GM21786 (cell line): ENCODE measurements around the gene LY6G6C.
"Not testable (repeated sequence)": the region's sequence is repeated elsewhere in the genome, so short reads cannot be mapped to it uniquely, and the experiment has no call there.

ENCODE experiments used
- ATAC-seq: cut with Tn5 transposase; IDR thresholded peaks from one replicate; pipeline ENCODE4 v1.9.1; 2021; ENCODE audit not compliant: unreplicated experiment

Gene LY6G6C

DNA sequence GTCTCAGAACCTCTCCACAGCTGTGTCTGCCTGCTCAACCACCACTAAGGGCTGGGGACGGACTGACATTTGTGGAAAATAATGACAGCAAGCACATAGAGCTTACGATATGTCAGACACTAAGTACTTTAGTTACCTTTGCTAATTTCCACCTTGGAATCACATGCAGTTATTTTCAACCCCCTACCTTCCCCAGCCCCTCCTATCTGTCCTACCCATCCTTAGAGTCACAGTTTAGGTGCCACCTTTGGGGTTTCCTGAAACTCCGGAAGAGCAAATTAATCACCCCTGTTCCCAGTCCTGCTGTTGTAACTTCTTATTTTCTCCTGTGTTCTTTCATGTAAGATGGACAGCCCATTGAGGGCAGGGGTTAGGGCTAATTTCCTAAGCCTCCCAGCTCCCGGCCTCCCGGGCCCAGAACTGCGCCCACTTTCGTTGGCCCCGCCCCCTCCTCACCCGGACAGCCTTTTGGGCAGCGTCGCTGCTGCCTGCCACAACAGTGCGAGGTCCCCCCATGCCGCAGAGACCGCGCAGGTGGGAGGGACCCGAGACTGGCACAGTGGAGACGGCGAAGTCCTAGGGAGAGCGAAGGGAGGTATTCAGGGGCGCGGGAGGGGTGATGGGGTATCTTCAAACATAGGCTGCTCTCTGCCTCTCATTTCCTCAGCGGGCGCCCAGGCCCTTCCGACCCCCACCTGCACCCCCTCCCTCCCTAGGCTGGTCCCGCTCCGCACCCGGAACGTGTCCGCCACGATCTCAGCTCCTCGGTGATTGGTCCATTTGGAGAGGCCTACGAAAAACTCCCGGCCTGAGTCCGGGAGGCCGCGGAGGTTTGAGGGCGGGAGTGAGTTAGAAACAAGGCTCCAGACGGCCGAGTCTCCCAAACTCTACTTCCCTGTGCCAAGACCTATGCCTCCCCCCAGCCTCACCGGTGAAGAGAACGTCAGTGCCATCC, 6.4 kb upstream of the LY6G6C start:
- ATAC-seq: no peak

DNA sequence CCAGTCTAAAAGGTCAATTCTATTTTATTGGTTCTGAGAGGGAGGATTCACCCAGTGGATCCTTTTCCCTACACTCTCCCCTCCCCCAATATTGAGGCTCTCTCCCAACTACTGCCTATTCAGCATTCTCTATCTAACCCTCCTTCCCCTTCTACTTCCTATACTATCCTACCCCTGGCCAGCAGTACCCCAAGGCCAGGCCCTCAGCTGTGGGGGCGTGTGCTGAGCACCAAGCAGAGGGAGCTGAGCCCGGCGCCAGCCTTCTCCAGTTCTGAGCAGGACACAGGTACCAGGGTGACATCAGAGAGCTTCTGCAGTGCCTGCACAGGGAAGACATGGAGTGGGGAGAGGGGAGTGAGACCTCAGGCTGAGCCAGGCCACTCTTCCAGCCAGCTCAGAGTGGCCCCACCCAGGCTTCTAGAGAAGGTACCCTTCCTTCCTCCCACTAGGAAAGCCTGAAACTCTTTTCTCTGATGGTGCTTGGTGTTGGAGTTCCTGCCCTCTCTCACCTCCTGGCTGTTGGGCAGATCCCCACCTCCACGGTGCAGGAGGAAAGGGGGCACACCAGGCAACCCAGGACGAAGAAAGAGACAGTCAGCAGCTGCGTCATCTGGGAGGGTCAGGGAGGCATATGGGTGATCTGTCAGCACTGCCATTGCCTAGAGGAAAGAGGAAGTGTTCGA, 5.6 kb upstream of the LY6G6C start:
- ATAC-seq: peak; percentile 54

DNA sequence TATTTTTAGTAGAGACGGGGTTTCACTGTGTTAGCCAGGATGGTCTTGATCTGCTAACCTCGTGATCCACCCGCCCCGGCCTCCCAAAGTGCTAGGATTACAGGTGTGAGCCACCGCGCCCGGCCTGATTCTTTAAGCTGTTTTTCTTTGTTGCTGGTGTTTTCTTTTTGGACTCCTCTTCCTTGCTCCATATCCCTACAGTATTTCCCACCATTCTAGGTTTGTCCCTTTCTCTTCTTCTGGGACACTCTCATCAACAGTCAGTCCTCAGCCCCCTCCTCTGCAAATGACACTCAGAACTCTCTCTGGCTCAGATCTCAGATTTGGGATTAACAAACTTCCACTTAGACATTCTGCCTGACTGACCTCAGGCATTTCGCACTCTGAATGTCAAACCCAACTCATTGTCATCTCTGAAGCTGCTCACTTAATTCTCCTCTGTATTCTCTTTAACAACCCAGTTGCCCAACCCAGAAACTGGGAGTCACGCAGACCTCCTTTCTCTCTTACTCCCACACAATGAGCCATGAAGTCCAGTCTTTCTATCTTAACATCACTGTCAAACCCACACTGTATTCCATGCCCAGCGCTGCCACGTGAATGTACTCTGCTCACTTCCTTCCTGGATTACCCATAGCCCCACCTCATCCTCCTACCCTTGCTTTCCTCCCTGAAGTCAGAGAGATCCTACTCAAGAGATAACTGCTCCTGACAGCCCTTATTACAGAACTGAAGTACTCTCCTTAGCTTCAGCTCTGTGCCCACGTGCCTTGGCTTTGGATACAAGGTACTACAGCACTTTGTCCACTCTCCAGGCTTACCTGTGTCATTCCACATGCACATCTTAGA, 4.2 kb upstream of the LY6G6C start:
- no peak for ATAC-seq

DNA sequence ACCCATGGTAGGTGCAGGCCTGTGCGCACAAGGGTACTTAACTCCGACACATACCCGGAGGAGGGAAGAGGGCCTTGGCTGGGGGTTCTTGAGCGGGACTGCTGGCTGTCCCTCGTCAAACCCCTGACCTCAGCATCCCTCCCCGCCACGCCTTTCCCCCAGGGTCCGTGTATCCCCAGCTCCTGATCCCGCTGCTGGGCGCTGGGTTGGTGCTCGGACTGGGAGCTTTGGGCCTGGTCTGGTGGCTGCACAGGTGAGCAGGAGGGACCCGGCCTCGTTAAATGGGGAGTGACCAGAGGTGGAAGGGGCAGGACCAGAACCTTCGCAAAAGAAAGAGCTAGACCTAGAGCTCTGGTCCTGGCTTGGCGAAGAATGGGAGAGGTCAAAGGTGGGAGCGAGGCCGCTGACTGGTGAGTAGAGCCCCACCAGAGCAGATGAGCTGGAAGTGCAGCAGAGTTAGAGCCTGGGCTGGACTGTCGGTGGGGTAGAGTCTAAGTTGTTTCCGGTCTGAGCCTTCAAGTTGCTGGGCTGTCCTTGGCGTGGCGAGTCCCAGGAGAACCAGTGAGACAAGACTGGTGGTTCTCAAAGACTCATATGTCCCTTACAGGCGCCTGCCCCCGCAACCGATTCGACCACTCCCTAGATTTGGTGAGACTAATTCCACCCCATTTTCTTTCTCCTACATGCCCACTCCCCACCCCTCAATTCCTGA, 2.6 kb upstream of the LY6G6C start:
- no peak for ATAC-seq

DNA sequence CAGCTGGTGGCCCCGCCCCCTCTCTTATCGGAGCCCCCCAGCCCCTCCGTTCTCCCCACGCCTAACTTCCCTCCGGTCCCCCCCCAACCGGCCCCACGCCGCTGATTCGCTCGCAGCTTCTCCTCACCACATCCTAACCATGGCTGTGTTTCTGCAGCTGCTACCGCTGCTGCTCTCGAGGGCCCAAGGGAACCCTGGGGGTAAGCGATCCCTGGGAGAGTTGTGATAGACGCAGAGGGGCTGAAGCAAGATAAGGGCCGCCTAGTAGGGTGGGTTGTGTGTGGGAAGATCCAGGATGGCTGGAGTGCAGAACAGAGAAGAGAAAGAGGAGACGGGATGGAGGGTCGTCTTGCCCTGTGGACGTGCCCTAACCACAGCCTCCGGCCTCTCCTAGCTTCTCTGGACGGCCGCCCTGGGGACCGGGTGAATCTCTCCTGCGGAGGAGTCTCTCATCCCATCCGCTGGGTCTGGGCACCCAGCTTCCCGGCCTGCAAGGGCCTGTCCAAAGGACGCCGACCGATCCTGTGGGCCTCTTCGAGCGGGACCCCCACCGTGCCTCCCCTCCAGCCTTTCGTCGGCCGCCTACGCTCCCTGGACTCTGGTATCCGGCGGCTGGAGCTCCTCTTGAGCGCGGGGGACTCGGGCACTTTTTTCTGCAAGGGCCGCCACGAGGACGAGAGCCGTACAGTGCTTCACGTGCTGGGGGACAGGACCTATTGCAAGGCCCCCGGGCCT, 1.9 kb upstream of the LY6G6C start, which contains the start of gene MPIG6B:
Gene MPIG6B (plus strand): TSS at position 129 of the 735 bp plus-strand sequence. CDS start 11 bp downstream, at position 140.
- ATAC-seq: no peak

DNA sequence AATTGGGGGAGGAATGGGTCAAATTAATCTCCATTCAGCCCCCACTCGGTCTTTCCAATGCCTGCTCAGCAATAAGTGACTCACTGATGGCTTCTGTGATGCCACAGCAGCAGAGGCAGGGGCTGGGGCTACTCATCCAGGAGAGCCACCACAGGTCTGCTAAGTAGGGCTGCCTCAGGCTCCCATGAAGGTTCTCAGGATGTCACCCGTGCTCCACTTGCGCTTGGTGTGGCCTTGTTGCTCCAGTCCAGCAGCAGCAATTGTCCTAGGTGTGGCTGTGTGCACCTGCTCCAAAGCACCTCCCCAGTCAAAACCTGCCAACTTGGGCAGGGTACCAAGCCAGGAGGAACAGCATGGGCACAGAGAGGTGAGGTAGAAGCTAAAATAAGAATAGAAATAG, 627 bp upstream of the LY6G6C start:
- no peak for ATAC-seq

DNA sequence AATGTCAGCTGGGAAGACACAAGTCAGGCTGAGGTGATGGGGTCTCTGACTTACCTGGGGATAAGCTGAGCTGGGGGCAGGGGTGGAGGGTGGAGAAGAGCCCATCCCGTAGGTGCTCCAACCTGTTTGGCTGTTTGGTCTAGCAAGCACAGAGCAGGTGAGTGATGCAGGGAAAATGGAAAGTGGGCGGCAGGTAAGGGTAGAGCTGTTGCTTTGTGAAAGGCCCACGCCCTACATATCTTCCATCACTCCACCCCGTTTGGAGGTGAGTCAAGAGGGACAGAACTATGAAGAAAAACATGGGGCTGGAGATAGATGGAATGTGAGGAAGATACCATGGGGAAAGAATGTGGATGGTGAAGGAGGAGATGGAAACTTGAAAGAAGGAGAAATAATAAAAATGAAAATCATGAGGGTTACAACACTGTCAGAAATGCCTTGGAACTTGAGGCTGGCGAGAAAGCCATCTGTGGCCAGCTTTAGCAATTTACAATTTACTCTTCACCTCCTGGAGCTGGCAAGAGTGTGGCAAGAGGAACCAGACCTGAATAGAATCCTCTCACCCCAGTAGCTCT, 1.3 kb downstream of the LY6G6C start:
- no peak for ATAC-seq

DNA sequence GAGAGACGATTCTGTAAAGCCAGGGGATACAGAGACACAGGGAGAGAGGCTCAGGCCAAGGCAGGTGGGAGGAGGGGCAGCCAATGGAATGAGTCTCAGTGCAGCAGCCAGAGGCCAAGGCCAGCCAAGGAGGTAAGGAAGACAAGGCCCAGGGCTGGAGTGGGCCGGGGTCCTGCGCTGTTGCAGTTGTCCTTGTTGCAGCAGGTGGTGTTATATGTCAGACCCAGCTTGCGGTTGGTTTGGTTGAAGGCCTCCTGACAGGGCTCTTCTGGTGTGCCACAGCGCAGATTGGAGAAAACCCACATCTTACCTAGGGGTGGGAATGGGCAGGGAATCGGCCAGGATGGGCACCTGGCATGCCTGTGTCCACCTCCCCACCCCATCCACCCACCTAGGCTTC, 2.5 kb downstream of the LY6G6C start:
- no peak for ATAC-seq

DNA sequence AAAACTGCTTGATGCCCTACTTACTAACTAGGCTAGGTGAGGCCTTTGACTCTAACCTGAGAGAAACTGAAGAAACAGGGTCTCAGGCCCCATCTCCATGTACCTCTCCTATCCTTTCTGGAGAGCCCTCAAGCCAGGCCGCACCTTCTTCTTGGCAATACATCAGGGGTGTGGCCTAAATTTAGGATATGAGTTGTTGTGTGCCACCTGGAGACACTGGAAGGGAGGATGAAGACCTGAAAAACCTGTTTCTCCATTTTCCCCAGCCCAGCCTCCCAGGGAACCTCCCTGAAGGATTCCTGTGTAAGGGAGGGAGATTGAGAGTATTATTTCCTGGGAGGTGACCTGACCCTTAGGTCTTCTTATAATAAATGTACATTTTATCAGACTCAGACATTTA, 3.3 kb downstream of the LY6G6C start:
- no peak for ATAC-seq

DNA sequence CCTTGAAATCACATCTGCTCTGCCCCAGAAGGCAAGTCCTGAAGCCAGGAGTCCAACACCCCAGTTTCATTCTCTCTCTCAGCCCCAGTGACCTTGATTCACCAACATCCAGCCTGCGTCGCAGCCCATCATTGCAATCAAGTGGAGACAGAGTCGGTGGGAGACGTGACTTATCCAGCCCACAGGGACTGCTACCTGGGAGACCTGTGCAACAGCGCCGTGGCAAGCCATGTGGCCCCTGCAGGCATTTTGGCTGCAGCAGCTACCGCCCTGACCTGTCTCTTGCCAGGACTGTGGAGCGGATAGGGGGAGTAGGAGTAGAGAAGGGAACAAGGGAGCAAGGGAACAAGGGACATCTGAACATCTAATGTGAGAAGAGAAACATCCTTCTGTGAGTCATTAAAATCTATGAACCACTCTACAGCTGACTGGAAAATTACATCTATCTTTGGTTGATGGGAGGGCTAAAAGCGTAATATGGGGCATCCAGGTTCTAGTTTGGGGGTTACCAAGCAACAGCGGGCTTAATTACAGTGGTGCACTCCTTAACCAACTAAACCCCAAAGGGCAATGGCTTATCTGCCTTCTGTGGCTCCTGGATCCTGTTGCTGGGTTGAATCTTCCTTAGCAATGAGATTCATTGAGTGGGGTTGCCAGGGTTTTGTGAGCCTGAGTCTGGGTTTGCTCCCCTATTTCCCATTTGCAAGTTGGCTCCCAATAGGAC, 3.9 kb downstream of the LY6G6C start:
- ATAC-seq: no peak

DNA sequence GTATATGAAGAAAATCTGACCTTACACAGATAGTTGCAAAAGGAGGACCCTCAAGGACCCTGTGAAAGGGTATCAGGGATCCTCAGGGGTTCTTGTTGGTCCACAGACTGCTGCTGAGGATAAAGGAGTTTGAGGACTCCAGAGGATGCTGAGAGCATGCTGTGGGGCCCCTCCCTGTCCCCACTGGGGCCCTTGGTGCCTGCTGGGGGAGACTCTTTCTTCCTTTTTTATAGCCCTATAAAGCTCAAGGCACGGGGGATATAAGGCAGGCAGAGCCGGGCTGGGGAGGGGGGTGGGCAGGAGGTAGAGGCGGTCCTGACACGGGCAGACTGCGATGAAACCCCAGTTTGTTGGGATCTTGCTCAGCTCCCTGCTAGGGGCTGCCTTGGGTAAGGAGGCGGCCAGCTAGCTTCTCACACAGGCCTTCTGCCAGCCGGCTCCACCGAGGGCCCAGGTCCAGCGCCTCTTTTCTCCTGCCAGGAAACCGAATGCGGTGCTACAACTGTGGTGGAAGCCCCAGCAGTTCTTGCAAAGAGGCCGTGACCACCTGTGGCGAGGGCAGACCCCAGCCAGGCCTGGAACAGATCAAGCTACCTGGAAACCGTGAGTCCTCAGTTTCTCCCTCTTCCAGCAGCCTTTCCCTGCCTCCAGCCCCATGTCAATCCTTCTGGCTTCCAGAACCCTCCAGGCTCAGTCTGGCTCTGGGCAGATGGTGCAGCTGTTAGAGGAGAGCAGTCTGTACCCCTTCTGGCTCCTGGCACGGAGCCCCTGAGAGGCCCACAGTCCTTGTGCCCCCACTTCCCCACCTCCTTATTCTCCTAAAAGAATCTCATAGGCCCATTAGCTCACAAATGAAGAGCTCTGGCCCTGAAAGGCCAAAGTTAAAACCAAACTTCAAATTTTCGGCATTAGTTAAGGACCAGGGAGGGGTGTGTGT, 6.3 kb downstream of the LY6G6C start, which contains the start of gene LY6G6D:
Gene LY6G6D (plus strand): TSS at position 327 of the 937 bp plus-strand sequence. CDS start 8 bp downstream, at position 335.
- no peak for ATAC-seq

DNA sequence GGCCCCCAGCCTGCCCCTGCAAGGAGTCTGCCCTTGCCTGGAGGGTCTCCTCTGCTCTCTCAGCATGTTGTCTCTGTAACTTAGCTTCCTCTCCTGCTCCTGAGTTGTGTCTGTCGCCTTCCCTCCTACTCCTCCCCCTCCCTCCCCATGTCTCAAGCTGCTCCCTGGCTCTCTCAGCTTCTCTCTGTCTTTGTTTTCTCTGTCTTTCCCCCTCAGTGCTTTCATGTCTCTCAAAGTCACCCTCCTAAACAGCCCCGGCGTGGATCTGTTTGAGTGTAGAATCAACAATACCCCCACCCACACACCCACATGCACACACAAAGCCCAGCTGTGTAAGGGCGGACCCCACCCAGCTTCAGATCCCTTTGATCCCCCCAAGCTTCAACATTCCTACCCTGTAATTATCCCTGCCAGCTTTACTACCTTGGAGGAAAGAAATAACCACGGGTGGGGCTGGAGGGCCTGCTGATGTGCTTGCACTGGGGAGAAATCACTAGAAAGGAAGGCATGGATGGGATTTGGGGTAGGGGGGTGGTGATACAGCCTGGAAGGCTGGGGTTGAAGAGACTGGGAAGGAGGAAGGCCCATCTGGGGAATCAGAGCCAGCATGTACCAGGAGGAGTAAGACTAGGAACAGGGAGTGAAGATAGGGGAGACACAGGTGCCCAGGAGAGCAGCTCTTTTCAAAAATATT, 7.4 kb downstream of the LY6G6C start:
- ATAC-seq: no peak

DNA sequence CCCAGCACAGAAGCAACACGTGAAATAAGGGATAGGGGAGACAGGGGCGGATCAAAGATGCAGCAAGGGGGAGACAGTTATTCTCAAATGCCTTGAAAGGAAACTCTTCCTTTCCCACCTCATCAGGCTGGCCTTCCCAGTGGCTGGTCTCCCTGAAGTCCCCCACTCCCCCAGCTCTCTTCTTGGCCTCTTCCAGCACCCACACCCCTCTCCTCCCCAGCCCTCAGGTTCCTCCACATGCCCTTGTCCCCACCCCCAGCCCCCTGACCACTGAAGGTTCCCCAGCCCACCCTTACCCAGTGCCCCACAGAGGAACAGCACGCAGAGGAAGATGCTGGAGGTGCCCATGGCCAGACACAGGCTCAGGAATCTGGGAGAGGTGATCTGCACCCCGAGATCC, 8.1 kb downstream of the LY6G6C start:
- no peak for ATAC-seq

DNA sequence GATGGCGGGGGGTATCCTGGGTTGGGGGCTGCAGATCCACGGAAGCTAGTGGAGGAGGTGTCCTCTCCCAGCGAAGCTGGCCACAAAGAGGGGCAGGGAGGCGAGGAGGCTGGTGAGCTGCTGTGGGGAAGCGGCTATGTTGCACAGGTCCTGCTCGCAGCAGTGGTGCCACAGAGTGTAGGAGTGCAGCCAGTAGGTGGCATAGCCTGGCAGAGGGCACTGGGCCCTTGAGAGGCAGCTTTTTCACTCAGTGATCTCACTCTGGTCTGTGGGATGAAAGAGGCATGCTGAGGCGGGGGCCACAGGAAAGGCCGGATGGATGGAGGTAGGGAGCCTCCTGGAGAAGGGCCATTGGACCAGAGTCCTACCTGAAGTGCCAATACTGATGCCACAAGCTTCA, 9.2 kb downstream of the LY6G6C start:
- no peak for ATAC-seq

DNA sequence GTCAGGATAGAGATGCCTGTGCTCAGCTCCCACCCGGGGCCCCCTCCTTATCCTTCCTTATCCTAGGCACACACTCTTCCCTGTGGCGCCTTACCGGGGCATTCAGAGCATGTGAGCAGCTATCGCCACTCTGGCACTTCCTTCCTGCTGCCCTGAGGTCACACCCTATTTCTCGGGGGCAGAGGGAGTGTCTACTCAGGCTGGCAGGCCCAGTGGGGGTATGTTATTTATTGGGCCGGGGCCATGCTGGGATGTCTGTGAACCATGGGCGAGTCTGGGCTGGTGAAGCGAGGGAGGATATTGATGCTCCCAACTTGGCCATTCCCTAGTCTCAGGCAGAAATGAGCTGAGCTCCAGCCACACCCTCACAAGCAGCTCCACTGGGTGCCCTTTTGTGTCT, 10.3 kb downstream of the LY6G6C start:
- no peak for ATAC-seq

DNA sequence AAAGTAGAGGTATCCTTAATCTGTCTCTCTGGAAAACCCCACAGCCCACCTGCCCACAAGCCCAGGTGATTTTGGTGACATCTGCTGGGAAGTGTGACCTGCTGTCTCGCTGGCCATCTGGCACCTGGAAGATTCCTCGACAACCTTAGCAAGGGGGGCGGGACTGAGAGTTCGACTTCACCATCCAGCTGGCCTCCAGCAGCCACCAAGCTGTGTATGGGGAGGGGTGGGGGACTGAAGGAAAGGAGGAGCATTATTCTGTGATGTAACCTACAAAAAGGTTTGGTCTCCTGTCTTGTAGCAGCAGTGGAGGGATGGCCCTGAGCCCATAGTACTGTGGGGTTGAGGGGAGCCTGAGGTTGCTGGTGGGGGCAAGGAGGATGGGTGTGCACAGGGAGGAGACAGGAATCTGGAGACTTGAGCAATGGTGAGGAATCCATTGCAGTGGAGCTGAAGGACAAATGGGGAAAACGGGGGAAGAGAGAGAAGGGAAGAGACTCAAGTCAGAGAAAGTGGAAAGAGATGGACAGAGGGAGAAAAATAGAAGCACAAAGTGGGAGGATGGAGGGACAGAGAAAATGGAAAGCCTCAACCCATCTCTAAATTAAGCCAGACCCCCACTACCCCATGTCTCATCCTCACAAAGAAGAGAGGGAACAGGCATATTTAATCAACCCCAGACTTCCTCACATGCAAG, 10.9 kb downstream of the LY6G6C start:
- ATAC-seq: no peak

DNA sequence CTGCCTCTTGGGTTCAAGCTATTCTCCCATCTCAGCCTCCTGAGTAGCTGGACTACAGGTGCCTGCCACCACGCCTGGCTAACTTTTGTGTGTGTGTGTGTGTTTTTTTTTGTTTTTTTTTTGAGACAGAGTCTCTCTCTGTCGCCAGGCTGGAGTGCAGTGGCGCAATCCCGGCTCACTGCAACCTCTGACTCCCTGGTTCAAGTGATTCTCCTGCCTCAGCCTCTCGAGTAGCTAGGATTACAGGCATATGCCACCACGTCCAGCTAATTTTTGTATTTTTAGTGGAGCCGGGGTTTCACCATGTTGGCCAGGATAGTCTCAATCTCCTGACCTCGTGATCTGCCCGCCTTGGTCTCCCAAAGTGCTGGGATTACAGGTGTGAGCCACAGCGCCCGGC, 12.4 kb downstream of the LY6G6C start:
- not testable (repeated sequence) for ATAC-seq
